ACC112 (cell line): ENCODE data around the gene CLIP2.
"Not testable (repeated sequence)": the region's sequence is repeated elsewhere in the genome, so short reads cannot be mapped to it uniquely, and the experiment has no call there.

Experiments used
- H2AFZ ChIP-seq: fragments of 200-600 bp; sonication (generic); one replicate; pipeline ENCODE4 v1.6.0; 2017; ENCODE audit warnings: antibody characterized with exemption, low read length; ENCODE audit not compliant: unreplicated experiment
- H3K27ac ChIP-seq: fragments of 200-600 bp; sonication (generic); 2 replicates; pipeline ENCODE4 v1.5.1; 2014; ENCODE audit warnings: low read depth, mild to moderate bottlenecking, antibody characterized with exemption, low read length, moderate library complexity
- H3K27me3 ChIP-seq: fragments of 200-600 bp; sonication (generic); 2 replicates; pipeline ENCODE4 v1.6.1; 2014; ENCODE audit warnings: mild to moderate bottlenecking, antibody characterized with exemption, low read length, moderate library complexity, mixed read lengths; ENCODE audit not compliant: insufficient read depth
- H3K36me3 ChIP-seq: fragments of 200-600 bp; sonication (generic); 2 replicates; pipeline ENCODE4 v1.6.1; 2016; ENCODE audit warnings: mild to moderate bottlenecking, antibody characterized with exemption, low read length, moderate library complexity, mixed read lengths; ENCODE audit not compliant: insufficient read depth
- H3K4me1 ChIP-seq: fragments of 200-600 bp; sonication (generic); one replicate; pipeline ENCODE4 v1.6.1; 2016; ENCODE audit warnings: low read length, mixed read lengths; ENCODE audit not compliant: insufficient read depth, unreplicated experiment, control insufficient read depth
- H3K4me3 ChIP-seq: fragments of 200-600 bp; sonication (generic); 2 replicates; pipeline ENCODE4 v1.5.1; 2014; ENCODE audit warnings: mild to moderate bottlenecking, low read depth, low read length
- H3K79me2 ChIP-seq: fragments of 200-600 bp; sonication (generic); one replicate; pipeline ENCODE4 v1.6.0; 2016; ENCODE audit warnings: low read length; ENCODE audit not compliant: control insufficient read depth, unreplicated experiment, insufficient read depth

The CLIP2 gene

DNA sequence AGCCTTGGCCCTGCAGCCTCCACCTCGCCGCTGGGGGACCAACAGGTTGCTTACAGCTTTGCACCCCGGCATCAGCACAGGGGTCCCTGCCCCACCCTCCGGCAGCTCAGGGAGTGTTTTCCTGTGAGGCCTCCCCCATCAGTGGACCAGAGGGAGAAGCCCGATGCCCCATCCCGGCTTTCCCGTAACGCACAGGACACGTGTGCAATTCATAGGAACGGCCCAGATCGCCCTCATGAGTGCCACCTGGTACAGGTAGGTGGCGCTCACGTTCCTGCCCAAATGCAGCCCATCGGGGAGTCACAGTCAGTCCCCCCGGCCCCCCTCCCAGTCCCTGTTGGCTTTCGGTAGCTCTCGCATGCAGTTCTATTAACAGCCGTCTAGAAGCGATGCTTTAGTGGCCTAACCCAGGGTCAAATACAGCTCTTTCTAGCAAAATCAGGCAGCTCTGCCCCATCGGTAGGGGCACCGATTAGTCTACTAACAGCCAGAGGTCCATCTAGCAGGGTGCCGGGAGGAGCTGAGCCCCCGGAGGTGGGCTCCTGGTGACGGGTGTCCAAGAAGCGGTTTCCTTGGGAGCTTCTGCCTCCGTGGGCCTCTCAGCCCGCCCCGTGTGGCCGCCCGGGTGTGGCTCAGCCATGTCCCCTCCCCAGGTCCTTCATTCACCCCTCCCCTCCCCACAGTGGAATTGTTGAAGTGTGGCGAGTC is 116.1 kb downstream of the CLIP2 start:
- H3K79me2 ChIP-seq = no peaks in the 10 kb centered on the region
- no peaks in the 10 kb centered on the region for H3K27me3 ChIP-seq
- H2AFZ ChIP-seq = no peak overlapping the region
- H3K36me3 ChIP-seq = peaks cover 8% of the 10 kb centered on the region; the same call in 1 of the 2 replicates
- H3K27ac ChIP-seq = no peak overlapping the region
- no peak overlapping the region for H3K4me3 ChIP-seq
- H3K4me1 ChIP-seq = no peaks in the 10 kb centered on the region

- Histone ChIP-seq H3K27me3 (no peaks in the 10 kb centered on the region), H3K36me3 (peaks cover 8% of the 10 kb centered on the region; the same call in 1 of the 2 replicates), H3K4me3 (no peak overlapping the region), H3K27ac (no peak overlapping the region), H3K4me1 (no peaks in the 10 kb centered on the region), H3K79me2 (no peaks in the 10 kb centered on the region), H2AFZ (no peak overlapping the region)
Observed at GRCh38 chr7:74405899-74406512, 116.8 kb downstream of the CLIP2 start.

DNA sequence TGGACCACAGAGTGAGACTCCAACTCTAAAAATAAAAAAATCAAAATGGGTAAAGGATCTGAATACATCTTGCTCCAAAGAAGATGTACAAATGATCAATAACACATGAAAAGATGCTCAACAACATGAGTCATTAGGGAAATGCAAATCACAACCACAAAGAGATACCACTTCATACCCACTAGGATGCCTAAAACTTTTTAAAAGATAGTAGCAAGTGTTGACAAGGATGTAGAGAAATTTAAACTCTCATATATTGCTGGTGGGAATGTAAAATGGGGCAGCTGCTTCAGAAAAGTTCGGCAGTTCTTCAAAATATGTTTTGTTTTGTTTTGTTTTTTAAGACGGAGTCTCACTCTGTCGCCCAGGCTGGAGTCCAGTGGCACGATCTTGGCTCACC is 118.8 kb downstream of the CLIP2 start:
- no peaks in the 10 kb centered on the region for H3K79me2 ChIP-seq
- no peak overlapping the region for H3K27ac ChIP-seq
- H2AFZ ChIP-seq = no peak overlapping the region
- H3K36me3 ChIP-seq = peaks cover 8% of the 10 kb centered on the region; the same call in 1 of the 2 replicates
- H3K4me3 ChIP-seq = no peak overlapping the region
- H3K4me1 ChIP-seq = no peaks in the 10 kb centered on the region
- H3K27me3 ChIP-seq = no peaks in the 10 kb centered on the region

DNA sequence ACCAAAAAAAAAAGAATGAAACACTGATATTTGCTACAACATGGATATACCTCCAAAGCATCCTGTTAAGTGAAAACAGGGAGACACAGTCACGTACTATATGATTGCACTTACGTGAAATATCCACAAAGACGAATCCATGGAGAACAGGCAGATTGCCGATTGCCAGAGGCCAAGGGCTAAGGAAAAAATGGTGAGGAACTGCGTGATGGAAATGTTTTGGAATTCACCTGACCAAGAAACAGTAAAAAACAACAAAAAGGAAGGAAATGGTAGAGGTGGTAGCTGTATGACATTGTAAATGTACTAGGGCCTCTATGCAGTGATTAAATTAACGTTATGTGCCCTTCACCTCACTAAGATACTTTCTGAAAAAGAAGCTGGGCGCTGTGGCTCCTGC is 120.4 kb downstream of the CLIP2 start:
- H3K4me1 ChIP-seq = no peaks in the 10 kb centered on the region
- no peaks in the 10 kb centered on the region for H3K79me2 ChIP-seq
- H3K27me3 ChIP-seq = no peaks in the 10 kb centered on the region
- no peak overlapping the region for H3K27ac ChIP-seq
- peaks cover under 1% of the 10 kb centered on the region; the same call in 1 of the 2 replicates for H3K36me3 ChIP-seq
- H2AFZ ChIP-seq = no peak overlapping the region
- H3K4me3 ChIP-seq = no peak overlapping the region

- Histone ChIP-seq H3K4me1 (no peaks in the 10 kb centered on the region), H3K79me2 (no peaks in the 10 kb centered on the region), H3K27me3 (no peaks in the 10 kb centered on the region), H3K27ac (no peak overlapping the region), H3K4me3 (no peak overlapping the region), H3K36me3 (no peaks in the 10 kb centered on the region), H2AFZ (no peak overlapping the region)
Observed at GRCh38 chr7:74410772-74411171, 121.6 kb downstream of the CLIP2 start.

DNA sequence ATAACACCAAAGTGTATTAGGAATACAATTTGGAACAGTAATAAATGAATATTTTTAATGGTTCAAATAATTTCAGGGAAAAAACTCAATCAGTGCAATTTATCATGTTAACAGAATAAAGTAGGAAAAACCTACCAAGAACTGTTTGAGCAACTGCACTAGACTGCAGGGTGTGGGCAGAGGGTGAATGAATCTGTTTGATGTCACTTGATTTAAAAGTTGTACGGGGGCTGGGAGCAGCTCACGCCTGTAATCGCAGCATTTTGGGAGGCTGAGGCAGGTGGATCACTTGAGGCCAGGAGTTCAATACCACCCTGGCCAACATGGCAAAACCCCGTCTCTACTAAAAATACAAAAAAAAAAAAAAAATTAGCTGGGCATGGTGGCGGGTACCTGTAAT is 122.4 kb downstream of the CLIP2 start:
- not testable (repeated sequence) for H3K4me1 ChIP-seq, H3K27me3 ChIP-seq, H3K36me3 ChIP-seq, H3K27ac ChIP-seq, H2AFZ ChIP-seq, H3K79me2 ChIP-seq, H3K4me3 ChIP-seq

DNA sequence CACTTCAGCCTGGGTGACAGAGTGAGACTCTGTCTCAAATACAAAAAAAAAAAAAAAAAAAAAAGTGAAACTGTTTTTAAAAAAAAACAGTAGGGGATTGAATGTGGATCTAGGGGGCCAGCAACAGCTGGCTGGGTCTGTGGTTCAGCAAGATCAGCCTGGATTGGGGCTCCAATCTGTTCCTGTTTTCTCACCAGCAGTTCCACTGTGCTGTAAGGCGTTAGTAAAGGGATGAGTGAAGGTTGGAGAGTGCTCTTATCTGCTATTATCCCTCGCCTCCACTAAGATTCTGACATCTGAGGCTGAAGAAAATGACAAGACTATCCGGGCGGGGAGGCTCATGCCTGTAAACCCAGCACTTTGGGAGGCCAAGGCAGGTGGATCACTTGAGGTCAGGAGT is 122.8 kb downstream of the CLIP2 start:
- no peak overlapping the region for H3K4me3 ChIP-seq
- H3K4me1 ChIP-seq = no peaks in the 10 kb centered on the region
- H3K27ac ChIP-seq = no peak overlapping the region
- no peak overlapping the region for H2AFZ ChIP-seq
- H3K27me3 ChIP-seq = no peaks in the 10 kb centered on the region
- no peaks in the 10 kb centered on the region for H3K79me2 ChIP-seq
- no peaks in the 10 kb centered on the region for H3K36me3 ChIP-seq

DNA sequence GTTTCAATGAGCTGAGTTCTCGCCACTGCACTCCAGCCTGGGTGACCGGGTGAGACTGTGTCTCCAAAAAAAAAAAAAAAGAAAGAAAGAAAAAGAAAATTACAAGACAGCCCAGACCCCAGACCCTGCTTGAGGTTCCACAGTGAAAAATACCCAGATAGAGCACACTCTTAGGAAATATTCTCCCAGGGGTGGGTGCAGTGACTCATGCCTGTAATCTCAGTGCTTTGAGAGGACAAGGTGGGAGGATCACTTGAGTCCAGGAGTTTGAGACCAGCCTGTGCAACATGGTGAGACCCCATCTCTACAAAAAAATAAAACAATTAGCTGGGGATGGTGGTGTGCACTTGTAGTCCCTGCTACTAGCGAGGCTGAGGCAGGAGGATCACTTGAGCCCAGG is 123.4 kb downstream of the CLIP2 start:
- H3K27me3 ChIP-seq = no peaks in the 10 kb centered on the region
- H3K79me2 ChIP-seq = no peaks in the 10 kb centered on the region
- H3K4me1 ChIP-seq = no peaks in the 10 kb centered on the region
- no peak overlapping the region for H3K27ac ChIP-seq
- no peaks in the 10 kb centered on the region for H3K36me3 ChIP-seq
- H3K4me3 ChIP-seq = no peak overlapping the region
- no peak overlapping the region for H2AFZ ChIP-seq

GRCh38 chr7:74414595-74415333 is 125.6 kb downstream of the CLIP2 start:
- not testable (repeated sequence) for H3K4me3 ChIP-seq, H3K27me3 ChIP-seq, H3K36me3 ChIP-seq, H3K79me2 ChIP-seq, H2AFZ ChIP-seq, H3K27ac ChIP-seq, H3K4me1 ChIP-seq

GRCh38 chr7:74417419-74417971 is 128.3 kb downstream of the CLIP2 start:
- no peaks in the 10 kb centered on the region for H3K4me1 ChIP-seq
- no peaks in the 10 kb centered on the region for H3K36me3 ChIP-seq
- H3K27me3 ChIP-seq = no peaks in the 10 kb centered on the region
- H3K4me3 ChIP-seq = no peak overlapping the region
- H3K27ac ChIP-seq = no peak overlapping the region
- no peaks in the 10 kb centered on the region for H3K79me2 ChIP-seq
- no peak overlapping the region for H2AFZ ChIP-seq
